ENCODE results near the gene COPA. TPM values are rescaled to one million over a fixed set of nuclear protein-coding genes. Genes with fewer than 3 reads are reported as not detected.

COPA gene
- total RNA-seq, 1 experiment from 2014 or later = 118 TPM

GRCh38 chr1:160359559-160360226 is 16.6 kb upstream of the COPA start:
- DNase-seq = no peak
- Mint-ChIP-seq H3K9me3 (no peaks in the 10 kb centered on the region), H3K36me3 (ENCODE audit: insufficient read depth in 1 of 3, low read depth in 3 of 3) (peaks cover 24 to 61% (median 55%) of the 10 kb centered on the region in 3 experiments; a peak in 6 of 7 replicates), H3K27ac (peak overlapping the region in 2 of 3 experiments; percentile 15 to 63; a peak in 3 of 7 replicates), H3K4me1 (peaks cover 22 to 32% of the 10 kb centered on the region in 2 experiments), H3K27me3 (ENCODE audit: low read depth) (no peaks in the 10 kb centered on the region), H3K4me3 (no peak overlapping the region)
- no peaks in the 10 kb centered on the region for H4K20me1 ChIP-seq (ENCODE audit: control insufficient read depth, insufficient read depth, insufficient read length)
- no peaks in the 10 kb centered on the region for H3K79me1 ChIP-seq (ENCODE audit: insufficient read depth, low read depth, low read length, poor library complexity, severe bottlenecking)
- no peak overlapping the region for H2BK12ac ChIP-seq (ENCODE audit: insufficient read length, low read depth, low read length)
- H3K4me2 ChIP-seq (ENCODE audit: insufficient read depth, insufficient read length, low read length) = no peak overlapping the region
- H3K56ac ChIP-seq (ENCODE audit: insufficient read length, low read depth, low read length) = no peak overlapping the region
- H3K27ac ChIP-seq (ENCODE audit: insufficient read length, low read depth, low read length) = no peak overlapping the region
- no peak overlapping the region for H2AK5ac ChIP-seq (ENCODE audit: insufficient read length, low read length)
- no peaks in the 10 kb centered on the region for H3K9me3 ChIP-seq (ENCODE audit: control insufficient read depth, low read depth, low read length)
- no peak for TF ChIP-seq CTCF (conservative IDR thresholded peaks at IDR 0.05)
- H3K4me1 ChIP-seq (ENCODE audit: insufficient read depth, low read length) = no peaks in the 10 kb centered on the region; the same call in 1 of the 2 replicates
- no peak overlapping the region for H3K23ac ChIP-seq (ENCODE audit: insufficient read length, low read depth, low read length)
- H3K4ac ChIP-seq (ENCODE audit: low read depth, low read length) = no peak overlapping the region
- H2AFZ ChIP-seq (ENCODE audit: low read length) = no peak overlapping the region
- H4K91ac ChIP-seq (ENCODE audit: insufficient read length, low read depth, low read length) = no peak overlapping the region
- H3K9ac ChIP-seq (ENCODE audit: extremely low read depth, insufficient read length, low read length) = no peak overlapping the region
- WGBS (ENCODE audit: extremely low coverage, insufficient read length, low lambda C conversion rate) = no CpG with 5 or more reads among the region's 9 CpGs
- no peak overlapping the region for H3K18ac ChIP-seq (ENCODE audit: insufficient read length, low read depth, low read length)
- H2BK15ac ChIP-seq (ENCODE audit: low read depth, low read length) = no peak overlapping the region
- no peak overlapping the region for H4K5ac ChIP-seq (ENCODE audit: insufficient read length, low read depth, low read length)
- no peaks in the 10 kb centered on the region for H3K23me2 ChIP-seq (ENCODE audit: insufficient read length, low read depth, low read length, poor library complexity, severe bottlenecking)
- no peak overlapping the region for H2BK20ac ChIP-seq (ENCODE audit: low read depth, low read length, poor library complexity, severe bottlenecking)
- H3K14ac ChIP-seq (ENCODE audit: insufficient read depth, low read length) = no peak overlapping the region
- no peak overlapping the region for H4K8ac ChIP-seq (replicated peaks; ENCODE audit: insufficient read length, low read depth, low read length)
- H2BK120ac ChIP-seq (ENCODE audit: low read depth, low read length, poor library complexity, severe bottlenecking) = no peak overlapping the region
- no peak overlapping the region for H2BK5ac ChIP-seq (ENCODE audit: insufficient read length, low read length)
- no peaks in the 10 kb centered on the region for H3K79me2 ChIP-seq (ENCODE audit: insufficient read depth, low read length)
- no peaks in the 10 kb centered on the region for H3K27me3 ChIP-seq (ENCODE audit: insufficient read depth, low read length)
- no peak overlapping the region for H3T11ph ChIP-seq (ENCODE audit: low read length)

Data from H9 (cell line).